ENCODE measurements around the gene GEMIN2.

- TF ChIP-seq RAD21 (IDR thresholded peaks at IDR 0.05; ENCODE audit: low read depth) = no peak
- no peak for TF ChIP-seq ZBTB7A (IDR thresholded peaks at IDR 0.05; ENCODE audit: low read depth)
- no peak for TF ChIP-seq EP300 (IDR thresholded peaks at IDR 0.05; ENCODE audit: borderline replicate concordance)
- TF ChIP-seq CREB1 (IDR thresholded peaks at IDR 0.05; ENCODE audit: low read depth) = no peak
- TF ChIP-seq REST (IDR thresholded peaks at IDR 0.05; ENCODE audit: low read depth) = no peak
- no peak for TF ChIP-seq MAX (IDR thresholded peaks at IDR 0.05)
Measured at GRCh38 chr14:39176263-39177167, 62.4 kb downstream of the GEMIN2 start.

All from Ishikawa (cell line).